ENCODE measurements around the gene PTPRN2. TPM values are rescaled to one million over a fixed set of nuclear protein-coding genes. Genes with fewer than 3 reads are reported as not detected.

The PTPRN2 gene
- polyA plus RNA-seq, 1 of the 3 experiments (the other 2 are of a cell fraction) = 4.0 TPM

DNA sequence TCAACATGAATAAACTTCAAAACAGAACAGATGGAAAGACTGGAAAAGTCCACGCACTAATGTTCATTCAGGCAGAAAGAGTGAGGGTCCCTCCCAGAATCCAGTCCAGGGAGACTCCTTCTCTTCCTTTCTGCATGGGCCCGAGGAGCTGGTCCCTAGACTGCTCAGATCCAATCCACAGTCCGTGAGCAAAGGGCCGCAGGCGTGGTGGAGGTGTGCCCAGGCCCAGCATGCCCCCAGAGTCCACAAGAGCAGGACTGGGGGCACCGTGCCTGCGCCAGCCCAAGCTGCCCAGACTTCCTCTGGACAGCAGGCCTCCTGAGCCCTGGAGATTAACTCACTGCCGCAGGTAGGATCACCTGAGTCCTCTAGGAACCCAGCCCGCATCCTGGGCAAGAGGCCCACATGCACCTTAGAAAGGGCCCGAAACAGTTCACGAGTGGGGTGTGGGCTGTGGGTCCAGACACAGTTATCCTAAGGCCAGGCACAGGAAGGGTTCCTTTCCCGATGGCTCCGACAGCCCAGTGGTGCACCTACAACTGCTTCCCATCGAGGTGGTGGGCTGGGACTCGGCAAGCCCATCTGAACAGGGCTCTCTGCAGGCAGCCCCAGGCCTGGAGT lies 719.8 kb downstream of the PTPRN2 start:
- Histone ChIP-seq H3K4me1 (ENCODE audit: control insufficient read depth in 1 of 2, insufficient read depth in 2 of 2, low read depth in 1 of 2, low read length in 1 of 2) (no peaks in the 10 kb centered on the region), H3K4me3 (ENCODE audit: low read depth in 2 of 2, low read length in 1 of 2) (no peak overlapping the region), H3K9me2 (no peaks in the 10 kb centered on the region), H3K79me2 (ENCODE audit: insufficient read depth) (no peaks in the 10 kb centered on the region), H3K9me3 (no peaks in the 10 kb centered on the region), H3K36me3 (replicated peaks in 1 of 2; ENCODE audit: control insufficient read depth in 1 of 2, insufficient read depth in 2 of 2, low read length in 1 of 2) (no peaks in the 10 kb centered on the region), H3K27ac (ENCODE audit: low read depth in 2 of 2, low read length in 1 of 2) (no peak overlapping the region), H3F3A (replicated peaks; ENCODE audit: insufficient read depth) (no peaks in the 10 kb centered on the region), H3K4me2 (no peak overlapping the region), H3K9ac (no peak overlapping the region), H2AFZ (ENCODE audit: low read depth) (no peak overlapping the region), H3K27me3 (ENCODE audit: insufficient read depth) (no peaks in the 10 kb centered on the region), H4K20me1 (ENCODE audit: insufficient read depth) (no peaks in the 10 kb centered on the region)
- ChIA-PET POLR2A (no interaction called here), CTCF (no interaction called here)
- TF ChIP-seq, protein P1, sequence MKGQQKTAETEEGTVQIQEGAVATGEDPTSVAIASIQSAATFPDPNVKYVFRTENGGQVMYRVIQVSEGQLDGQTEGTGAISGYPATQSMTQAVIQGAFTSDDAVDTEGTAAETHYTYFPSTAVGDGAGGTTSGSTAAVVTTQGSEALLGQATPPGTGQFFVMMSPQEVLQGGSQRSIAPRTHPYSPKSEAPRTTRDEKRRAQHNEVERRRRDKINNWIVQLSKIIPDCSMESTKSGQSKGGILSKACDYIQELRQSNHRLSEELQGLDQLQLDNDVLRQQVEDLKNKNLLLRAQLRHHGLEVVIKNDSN (IDR thresholded peaks at IDR 0.05; ENCODE audit: borderline replicate concordance, low read depth) = no peak
- no peak for TF ChIP-seq POLR2AphosphoS5 (IDR thresholded peaks at IDR 0.05; ENCODE audit: low read depth, low read length)
- no peak for TF ChIP-seq MEF2A (IDR thresholded peaks at IDR 0.05; ENCODE audit: borderline replicate concordance, low read depth)
- no peak for TF ChIP-seq PBX3 (IDR thresholded peaks at IDR 0.05)
- TF ChIP-seq MAX (IDR thresholded peaks at IDR 0.05; ENCODE audit: low read depth) = no peak
- TF ChIP-seq GABPA (IDR thresholded peaks at IDR 0.05; ENCODE audit: low read depth) = no peak
- no peak for TF ChIP-seq RXRA (IDR thresholded peaks at IDR 0.05; ENCODE audit: borderline replicate concordance, low read depth)
- no peak for TF ChIP-seq RAD21 (IDR thresholded peaks at IDR 0.05; ENCODE audit: low read length)
- no peak for TF ChIP-seq GATA2 (CRISPR knock-in tag; IDR thresholded peaks at IDR 0.05)
- TF ChIP-seq FOXJ3 (CRISPR knock-in tag; IDR thresholded peaks at IDR 0.05) = no peak
- no peak for TF ChIP-seq NFIC (IDR thresholded peaks at IDR 0.05; ENCODE audit: borderline replicate concordance)
- TF ChIP-seq MXI1 (IDR thresholded peaks at IDR 0.05; ENCODE audit: low read depth, low read length) = no peak
- WGBS (ENCODE audit: low lambda C conversion rate) = 49% methylated on average over 9 of the region's 15 CpGs
- no peak for DNase-seq

DNA sequence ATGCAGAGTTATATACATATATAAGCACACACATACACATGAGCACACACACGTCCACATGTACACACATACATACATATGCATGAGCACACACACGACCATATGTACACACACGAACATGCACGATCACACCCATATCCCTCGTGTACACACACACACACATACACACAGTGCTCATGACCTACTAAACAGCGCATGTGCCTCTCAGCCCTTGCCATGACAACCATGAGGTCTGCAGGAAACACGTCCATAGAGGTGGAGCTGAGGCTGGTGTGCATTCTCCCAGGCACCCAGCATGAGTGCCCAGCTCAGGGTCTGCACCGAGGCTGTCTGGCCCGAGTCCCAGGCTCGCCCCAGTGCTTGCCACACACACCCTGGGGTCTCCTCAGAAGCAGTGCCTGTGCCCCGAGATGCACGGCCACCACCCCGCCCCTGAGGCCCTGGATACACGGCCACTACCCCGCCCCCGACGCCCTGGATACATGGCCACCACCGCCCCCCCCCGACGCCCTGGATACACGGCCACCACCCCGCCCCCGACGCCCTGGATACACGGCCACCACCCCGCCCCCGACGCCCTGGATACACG lies 721.2 kb downstream of the PTPRN2 start:
- DNase-seq = no peak
- H3K9me2 ChIP-seq = no peaks in the 10 kb centered on the region
- H3F3A ChIP-seq (replicated peaks; ENCODE audit: insufficient read depth) = no peaks in the 10 kb centered on the region
- H4K20me1 ChIP-seq (ENCODE audit: insufficient read depth) = no peaks in the 10 kb centered on the region
- TF ChIP-seq TCF12 (IDR thresholded peaks at IDR 0.05) (no peak), REST (IDR thresholded peaks at IDR 0.05; ENCODE audit: low read depth, low read length) (no peak), RXRA (IDR thresholded peaks at IDR 0.05; ENCODE audit: borderline replicate concordance, low read depth) (no peak)
- ChIA-PET CTCF (no interaction called here), POLR2A (no interaction called here)
- no peak overlapping the region for H2AFZ ChIP-seq (ENCODE audit: low read depth)
- H3K9me3 ChIP-seq = no peaks in the 10 kb centered on the region
- no peaks in the 10 kb centered on the region for H3K79me2 ChIP-seq (ENCODE audit: insufficient read depth)
- H3K4me3 ChIP-seq (ENCODE audit: low read depth in 2 of 2, low read length in 1 of 2) = no peak overlapping the region
- no peaks in the 10 kb centered on the region for H3K36me3 ChIP-seq (replicated peaks in 1 of 2; ENCODE audit: control insufficient read depth in 1 of 2, insufficient read depth in 2 of 2, low read length in 1 of 2)
- H3K27me3 ChIP-seq (ENCODE audit: insufficient read depth) = no peaks in the 10 kb centered on the region
- H3K4me2 ChIP-seq = no peak overlapping the region
- WGBS (ENCODE audit: low lambda C conversion rate) = 78% methylated on average over 18 of the region's 29 CpGs
- no peak overlapping the region for H3K9ac ChIP-seq
- H3K4me1 ChIP-seq (ENCODE audit: control insufficient read depth in 1 of 2, insufficient read depth in 2 of 2, low read depth in 1 of 2, low read length in 1 of 2) = no peaks in the 10 kb centered on the region
- H3K27ac ChIP-seq (ENCODE audit: low read depth in 2 of 2, low read length in 1 of 2) = no peak overlapping the region
